Hepatocyte (in vitro differentiated cells): Measurements from ENCODE around the gene CADPS2. TPM values are rescaled to one million over a fixed set of nuclear protein-coding genes. Genes with fewer than 3 reads are reported as not detected.

ENCODE experiments used
- DNase-seq: peaks from one replicate; pipeline ENCODE4 v3.0.0-alpha.2; 2016; ENCODE audit warnings: low spot score
- H2AFZ ChIP-seq: fragments of 200-600 bp; sonication (generic); 2 replicates; pipeline ENCODE4 v1.6.0; 2016; ENCODE audit warnings: antibody characterized with exemption, mild to moderate bottlenecking
- H3K27ac ChIP-seq: fragments of 200-600 bp; sonication (generic); 2 replicates; pipeline ENCODE4 v1.5.1; 2016; ENCODE audit warnings: mild to moderate bottlenecking
- H3K27me3 ChIP-seq: fragments of 200-600 bp; sonication (generic); 2 replicates; pipeline ENCODE4 v1.6.1; 2016
- H3K36me3 ChIP-seq: fragments of 200-600 bp; sonication (generic); replicated peaks from 2 replicates; pipeline ENCODE4 v1.5.1; 2016; ENCODE audit warnings: low read depth; ENCODE audit not compliant: insufficient read depth
- H3K4me1 ChIP-seq: fragments of 200-600 bp; sonication (generic); 2 replicates; pipeline ENCODE4 v1.5.1; 2016; ENCODE audit warnings: mild to moderate bottlenecking, moderate library complexity; ENCODE audit not compliant: insufficient read depth
- H3K4me2 ChIP-seq: fragments of 200-600 bp; sonication (generic); 2 replicates; pipeline ENCODE4 v1.6.0; 2016
- H3K4me3 ChIP-seq: fragments of 200-600 bp; sonication (generic); 2 replicates; pipeline ENCODE4 v1.5.1; 2016; ENCODE audit warnings: mild to moderate bottlenecking
- H3K79me2 ChIP-seq: fragments of 200-600 bp; sonication (generic); 2 replicates; pipeline ENCODE4 v1.6.0; 2017; ENCODE audit warnings: mild to moderate bottlenecking
- H3K9me2 ChIP-seq: fragments of 200-600 bp; sonication (generic); replicated peaks from 2 replicates; pipeline ENCODE4 v1.6.0; 2017; ENCODE audit warnings: mild to moderate bottlenecking; ENCODE audit not compliant: insufficient read depth
- H3K9me3 ChIP-seq: fragments of 200-600 bp; sonication (generic); 2 replicates; pipeline ENCODE4 v1.5.1; 2016; ENCODE audit warnings: low read depth, mild to moderate bottlenecking
- H4K20me1 ChIP-seq: fragments of 200-600 bp; sonication (generic); 2 replicates; pipeline ENCODE4 v1.6.0; 2016; ENCODE audit warnings: mild to moderate bottlenecking; ENCODE audit not compliant: insufficient read depth, poor library complexity, severe bottlenecking
- EZH2 ChIP-seq: fragments of 200-600 bp; sonication (generic); IDR thresholded peaks from 2 replicates; pipeline ENCODE4 v1.6.1; 2016; ENCODE audit warnings: antibody characterized with exemption, mild to moderate bottlenecking, borderline replicate concordance
- EZH2phosphoT487 ChIP-seq: fragments of 200-600 bp; sonication (generic); IDR thresholded peaks from one replicate; pipeline ENCODE4 v1.6.1; 2018; ENCODE audit warnings: antibody characterized with exemption, mild to moderate bottlenecking, low read depth, moderate library complexity; ENCODE audit not compliant: unreplicated experiment, severe bottlenecking
- WGBS: methylation state at CpG from one replicate; pipeline ENCODE4 v1.1.6; 2016; ENCODE audit warnings: low lambda C conversion rate; ENCODE audit errors: missing lambda C conversion rate; 5-methylcytosine and 5-hydroxymethylcytosine counted together
- polyA plus RNA-seq: library from polyadenylated mRNA; unstranded; fragments of >200 nt; fragmentation: Nextera tagmentation; extraction: Ambion mirVana; gene quantifications from 2 replicates; pipeline ENCODE4 v1.2.1, GENCODE V29; 2016
- total RNA-seq: library from RNA; depleted of rRNA; stranded (reverse); fragments of >200 nt; gene quantifications from 2 replicates; pipeline ENCODE4 v1.2.3, GENCODE V29; 2014
- TF ChIP-seq, protein P1 (sequence below): fragments of 200-600 bp; sonication (generic); IDR thresholded peaks from 2 replicates; pipeline ENCODE4 v1.5.1; 2016; ENCODE audit warnings: antibody characterized with exemption, mild to moderate bottlenecking; ENCODE audit not compliant: poor library complexity

CADPS2 gene
- total and polyA plus RNA-seq, 2 experiments from 2014 or later = 15.7 to 37.4 TPM

DNA sequence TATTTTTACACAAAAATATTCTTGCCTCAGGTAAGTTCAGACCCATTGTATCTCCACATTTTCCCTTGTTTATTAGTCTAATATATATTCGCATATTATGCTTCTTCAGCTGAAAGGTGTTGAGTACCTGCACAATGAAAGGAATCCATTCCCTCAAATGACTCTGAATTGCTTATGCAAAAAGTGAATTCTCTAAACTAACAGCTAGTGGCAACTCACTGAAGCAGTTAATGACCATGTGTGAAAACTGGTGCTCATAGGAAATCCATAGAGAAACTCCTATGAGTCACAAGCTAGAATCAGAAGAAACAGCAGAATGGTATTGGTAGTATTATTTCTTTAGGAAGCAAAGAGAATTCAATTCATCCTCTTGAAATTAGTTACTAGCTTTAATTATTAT, 150.1 kb downstream of the CADPS2 start:
- Histone ChIP-seq H3K9me3 (no peaks in the 10 kb centered on the region), H3K36me3 (no peaks in the 10 kb centered on the region), H3K79me2 (no peaks in the 10 kb centered on the region), H3K4me2 (no peak overlapping the region), H2AFZ (no peak overlapping the region), H3K9me2 (no peaks in the 10 kb centered on the region), H3K27me3 (no peaks in the 10 kb centered on the region), H3K27ac (no peak overlapping the region), H3K4me1 (no peaks in the 10 kb centered on the region), H3K4me3 (no peak overlapping the region), H4K20me1 (no peaks in the 10 kb centered on the region)
- TF ChIP-seq, protein P1, sequence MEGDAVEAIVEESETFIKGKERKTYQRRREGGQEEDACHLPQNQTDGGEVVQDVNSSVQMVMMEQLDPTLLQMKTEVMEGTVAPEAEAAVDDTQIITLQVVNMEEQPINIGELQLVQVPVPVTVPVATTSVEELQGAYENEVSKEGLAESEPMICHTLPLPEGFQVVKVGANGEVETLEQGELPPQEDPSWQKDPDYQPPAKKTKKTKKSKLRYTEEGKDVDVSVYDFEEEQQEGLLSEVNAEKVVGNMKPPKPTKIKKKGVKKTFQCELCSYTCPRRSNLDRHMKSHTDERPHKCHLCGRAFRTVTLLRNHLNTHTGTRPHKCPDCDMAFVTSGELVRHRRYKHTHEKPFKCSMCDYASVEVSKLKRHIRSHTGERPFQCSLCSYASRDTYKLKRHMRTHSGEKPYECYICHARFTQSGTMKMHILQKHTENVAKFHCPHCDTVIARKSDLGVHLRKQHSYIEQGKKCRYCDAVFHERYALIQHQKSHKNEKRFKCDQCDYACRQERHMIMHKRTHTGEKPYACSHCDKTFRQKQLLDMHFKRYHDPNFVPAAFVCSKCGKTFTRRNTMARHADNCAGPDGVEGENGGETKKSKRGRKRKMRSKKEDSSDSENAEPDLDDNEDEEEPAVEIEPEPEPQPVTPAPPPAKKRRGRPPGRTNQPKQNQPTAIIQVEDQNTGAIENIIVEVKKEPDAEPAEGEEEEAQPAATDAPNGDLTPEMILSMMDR = no peak
- TF ChIP-seq EZH2 (no peak), EZH2phosphoT487 (no peak)
- 100% methylated on average over 1 of the region's 1 CpG for WGBS
- DNase-seq = no peak

DNA sequence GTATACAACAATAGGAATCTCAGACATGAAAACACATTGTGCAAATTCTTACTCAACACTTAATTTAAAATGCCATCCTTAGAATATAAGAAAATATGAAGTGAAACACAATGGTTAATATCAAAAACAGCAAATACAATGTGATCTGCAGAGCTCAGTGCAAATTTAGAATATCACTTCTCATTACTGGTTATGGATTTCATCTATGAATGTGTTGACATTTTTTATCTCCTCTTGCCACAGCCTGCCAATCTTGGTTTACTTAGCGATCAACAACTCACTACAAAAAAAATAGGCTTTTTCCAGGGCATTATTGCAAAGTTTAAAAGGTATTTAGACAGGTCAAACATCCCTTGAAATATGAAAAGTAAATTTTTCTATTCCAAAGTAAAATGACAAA, 158.5 kb downstream of the CADPS2 start:
- DNase-seq = no peak
- Histone ChIP-seq H2AFZ (no peak overlapping the region), H4K20me1 (no peaks in the 10 kb centered on the region), H3K79me2 (peaks cover 2% of the 10 kb centered on the region), H3K27me3 (no peaks in the 10 kb centered on the region), H3K4me2 (no peak overlapping the region), H3K4me1 (no peaks in the 10 kb centered on the region), H3K9me3 (no peaks in the 10 kb centered on the region), H3K9me2 (no peaks in the 10 kb centered on the region), H3K27ac (no peak overlapping the region), H3K4me3 (no peak overlapping the region), H3K36me3 (no peaks in the 10 kb centered on the region)
- 96% methylated on average over 1 of the region's 1 CpG for WGBS
- TF ChIP-seq EZH2 = no peak
- TF ChIP-seq, protein P1 = no peak
- no peak for TF ChIP-seq EZH2phosphoT487

DNA sequence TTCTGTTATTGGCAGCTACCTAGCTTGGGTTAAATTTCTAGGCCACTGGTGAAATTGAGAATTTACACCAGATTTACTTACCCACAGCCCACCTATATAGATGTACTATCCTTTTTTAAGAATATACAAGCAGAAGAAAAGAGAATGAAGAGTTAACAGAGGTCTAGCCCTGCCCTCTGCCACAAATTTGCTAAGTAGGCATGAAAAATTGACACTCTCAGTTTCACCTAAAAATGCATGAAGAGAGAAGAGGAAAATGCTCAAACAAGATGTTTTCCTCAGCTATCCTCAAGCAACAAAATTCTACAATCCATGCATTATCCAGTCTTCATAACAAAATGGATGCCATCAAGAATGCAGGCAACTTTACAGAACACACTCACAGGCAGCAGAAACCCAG, 158.9 kb downstream of the CADPS2 start:
- TF ChIP-seq EZH2 (no peak), EZH2phosphoT487 (no peak)
- TF ChIP-seq, protein P1 = no peak
- no peak for DNase-seq
- Histone ChIP-seq H4K20me1 (no peaks in the 10 kb centered on the region), H3K27ac (no peak overlapping the region), H3K4me2 (no peak overlapping the region), H3K4me3 (no peak overlapping the region), H3K36me3 (no peaks in the 10 kb centered on the region), H3K9me3 (no peaks in the 10 kb centered on the region), H3K4me1 (no peaks in the 10 kb centered on the region), H3K27me3 (no peaks in the 10 kb centered on the region), H2AFZ (no peak overlapping the region), H3K9me2 (no peaks in the 10 kb centered on the region), H3K79me2 (peaks cover 2% of the 10 kb centered on the region)

DNA sequence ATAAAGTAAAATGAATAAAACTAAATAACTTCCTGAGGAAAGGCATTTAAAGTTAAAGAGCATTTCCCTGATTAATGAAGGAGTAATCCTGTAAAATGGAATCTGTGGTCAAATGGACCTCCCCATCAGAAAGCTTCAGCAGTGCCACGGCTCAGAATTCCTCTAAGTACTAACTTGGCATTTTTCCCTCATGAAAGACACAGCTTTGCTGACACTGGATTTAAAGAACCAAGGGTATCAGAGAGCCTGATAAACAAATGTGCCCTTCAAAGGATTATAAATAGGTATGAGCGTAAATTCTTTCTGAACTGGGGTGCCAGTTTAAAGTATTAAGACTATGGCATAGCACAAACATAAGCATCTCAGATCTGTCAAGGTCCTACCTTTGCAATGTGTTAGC, 159.4 kb downstream of the CADPS2 start:
- TF ChIP-seq, protein P1 = no peak
- TF ChIP-seq EZH2 = no peak
- no peak for TF ChIP-seq EZH2phosphoT487
- no peaks in the 10 kb centered on the region for H3K27me3 ChIP-seq
- DNase-seq = no peak
- H3K9me2 ChIP-seq = no peaks in the 10 kb centered on the region
- H3K9me3 ChIP-seq = no peaks in the 10 kb centered on the region
- 78% methylated on average over 2 of the region's 2 CpGs for WGBS
- H3K79me2 ChIP-seq = peaks cover 2% of the 10 kb centered on the region
- H3K4me1 ChIP-seq = no peaks in the 10 kb centered on the region
- no peak overlapping the region for H2AFZ ChIP-seq
- H4K20me1 ChIP-seq = no peaks in the 10 kb centered on the region
- no peak overlapping the region for H3K4me2 ChIP-seq
- no peak overlapping the region for H3K4me3 ChIP-seq
- no peak overlapping the region for H3K27ac ChIP-seq
- no peaks in the 10 kb centered on the region for H3K36me3 ChIP-seq
